Measurements from ENCODE around the gene CIAPIN1.

CIAPIN1 gene

DNA sequence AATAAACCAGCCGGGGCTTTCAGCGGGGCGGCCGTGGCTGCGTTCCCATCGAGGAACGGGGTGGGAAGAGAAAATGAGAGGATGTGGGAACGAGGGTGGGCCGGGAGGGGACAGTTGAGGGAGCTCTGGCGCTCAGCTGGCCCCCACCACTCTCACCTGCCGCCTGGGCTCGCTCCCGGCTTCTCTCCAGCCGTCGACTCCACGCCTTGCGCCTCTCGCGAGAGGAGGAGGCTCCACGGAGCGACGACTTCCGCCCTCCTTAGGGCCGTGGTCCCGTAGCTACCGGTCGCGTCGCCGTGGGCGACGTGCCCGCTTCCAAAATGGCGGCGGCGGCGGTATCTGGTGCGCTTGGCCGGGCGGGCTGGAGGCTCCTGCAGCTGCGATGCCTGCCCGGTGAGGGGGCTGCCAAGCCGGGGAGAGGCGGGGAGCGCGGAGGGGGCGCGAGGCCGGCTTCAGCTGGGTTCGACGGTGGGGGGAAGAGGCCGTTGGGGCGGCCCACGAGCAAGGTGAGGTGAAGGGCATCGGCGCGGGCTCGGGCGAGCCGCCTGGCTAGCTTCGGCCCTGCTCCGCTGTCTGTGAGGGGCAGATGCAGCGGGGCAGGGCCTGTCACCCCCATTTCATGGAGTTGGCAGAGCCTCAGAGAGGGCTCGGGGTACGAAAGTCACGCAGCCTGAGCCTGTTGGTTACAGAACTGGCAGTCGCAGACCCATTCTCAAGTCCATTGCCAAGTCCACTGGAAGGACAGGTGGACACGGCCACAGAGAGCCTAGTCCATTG, at the start of gene CIAPIN1, which contains the start of gene COQ9:
Gene CIAPIN1 (minus strand): TSS at position 200 of the 777 bp plus-strand sequence. CDS start 6,457 bp downstream, outside the sequence.
Gene COQ9 (plus strand): TSS at position 294 of the 777 bp plus-strand sequence. CDS start 27 bp downstream, at position 321.
- DNase-seq (ENCODE audit: low read depth): peak; percentile 86

DNA sequence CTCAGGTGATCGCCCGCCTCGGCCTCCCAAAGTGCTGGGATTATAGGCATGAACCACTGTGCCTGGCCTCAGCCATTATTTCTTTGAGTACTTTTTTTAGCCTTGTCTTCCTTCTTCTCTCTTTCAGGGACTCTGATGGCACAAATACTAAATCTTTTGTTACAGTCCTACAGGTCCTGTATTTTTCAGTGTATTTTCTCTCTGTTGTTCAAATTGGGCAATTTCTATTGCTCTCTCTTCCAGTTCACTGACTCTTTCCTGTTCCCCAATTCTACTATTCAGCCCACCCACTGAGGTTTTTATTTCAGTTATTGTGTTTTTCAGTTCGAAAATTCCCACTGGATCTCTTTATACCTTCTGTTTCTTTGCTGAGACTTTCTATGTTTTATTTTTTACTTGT, 46.6 kb upstream of the CIAPIN1 start:
- no peak for DNase-seq (ENCODE audit: low read depth)

- no peak for DNase-seq (ENCODE audit: low read depth)
Measured at GRCh38 chr16:57489229-57489628, 42.0 kb upstream of the CIAPIN1 start.

DNA sequence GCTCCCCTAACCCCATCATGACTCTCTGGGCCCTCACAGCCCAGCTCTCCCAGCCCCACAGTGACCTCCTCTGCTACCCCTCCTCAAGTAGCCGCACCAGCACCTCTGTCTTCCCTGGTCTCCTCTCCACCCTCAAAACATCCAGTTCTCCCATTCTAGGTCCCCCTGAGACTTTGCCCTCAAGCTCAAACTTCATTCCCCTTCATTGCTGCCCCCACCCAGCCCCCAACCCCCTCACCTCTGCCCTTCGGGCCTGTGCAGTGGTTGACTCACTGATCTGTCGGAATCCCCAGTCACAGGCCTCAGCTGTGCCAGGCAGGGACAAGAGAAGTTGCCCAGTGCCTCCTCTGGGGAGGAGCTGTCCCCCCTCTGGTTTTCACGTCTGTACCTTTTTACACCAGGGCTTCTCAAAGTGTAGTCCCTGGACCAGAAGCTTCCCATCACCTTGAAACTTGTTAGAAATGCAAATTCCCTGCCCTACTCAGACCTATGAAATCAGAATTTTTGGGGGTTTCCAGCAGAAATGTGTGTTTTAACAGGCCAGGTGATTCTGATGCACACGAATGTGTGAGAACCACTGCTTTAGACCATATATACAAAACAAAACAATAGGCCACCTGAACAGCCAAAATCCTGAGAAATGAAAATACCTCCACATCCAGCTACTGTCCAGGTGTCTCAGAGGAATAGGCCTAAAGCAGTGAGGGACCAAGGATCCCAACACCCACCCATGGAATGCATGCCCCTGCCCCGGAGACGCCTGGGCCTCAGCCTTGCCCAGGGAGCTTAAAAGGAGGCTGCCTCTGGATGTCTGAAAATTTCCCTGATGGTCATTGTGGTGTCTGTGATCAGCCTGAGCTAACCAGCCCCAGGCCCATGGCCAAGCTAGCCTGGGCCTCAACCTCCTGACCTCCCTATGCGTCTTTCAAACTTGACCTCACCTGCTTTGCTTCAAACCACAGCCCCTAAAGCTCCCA, 40.0 kb upstream of the CIAPIN1 start:
- no peak for DNase-seq (ENCODE audit: low read depth)

DNA sequence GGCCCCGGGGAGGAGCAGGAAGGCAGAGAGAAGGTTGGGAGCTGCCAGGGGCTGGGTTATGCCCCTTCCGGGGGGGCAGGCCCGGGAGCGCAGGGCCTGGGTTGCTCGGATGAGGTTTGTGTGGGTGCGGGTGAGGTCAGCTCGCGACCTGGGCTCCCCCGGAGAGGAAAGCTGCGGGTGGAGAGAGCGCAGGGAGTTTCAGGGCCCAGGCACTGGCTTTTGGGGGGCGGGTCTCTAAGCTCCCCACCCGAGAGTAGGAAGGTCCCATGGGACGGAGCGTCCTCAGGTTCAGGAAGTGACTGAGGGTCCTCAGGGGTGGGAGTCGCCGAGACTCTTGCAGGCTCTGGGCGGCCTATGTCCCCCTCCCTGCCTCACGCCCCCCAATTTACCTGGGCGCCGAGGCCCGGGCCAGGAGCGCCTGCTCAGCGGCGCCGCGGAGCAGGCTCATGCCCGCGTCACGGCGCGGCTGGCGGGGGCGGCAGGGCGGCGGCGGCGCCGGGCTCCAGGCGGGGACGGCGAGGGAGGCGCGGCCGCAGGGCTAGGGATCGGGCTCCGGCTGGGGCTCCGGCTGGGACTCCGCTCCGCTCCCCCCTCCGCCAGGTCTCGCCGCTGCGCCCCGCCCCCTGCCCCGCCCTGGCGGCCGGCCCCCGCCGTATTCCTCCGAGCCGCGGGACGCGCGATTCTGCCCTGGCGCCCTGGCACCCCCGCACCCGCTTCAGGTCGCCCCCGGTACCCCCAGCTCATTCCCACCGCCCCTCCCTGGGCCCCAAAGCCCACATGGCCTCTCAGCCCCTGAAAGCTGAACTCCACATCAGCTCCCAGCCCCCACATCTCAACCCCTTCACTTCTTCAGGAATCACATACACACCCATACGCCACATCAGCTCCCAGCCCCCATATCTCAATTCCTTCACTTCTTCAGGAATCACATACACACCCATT, 39.0 kb upstream of the CIAPIN1 start, which contains the start of gene DOK4:
Gene DOK4 (minus strand): TSS at position 578 of the 942 bp plus-strand sequence. CDS start 6,986 bp downstream, outside the sequence.
- DNase-seq (ENCODE audit: low read depth): no peak

DNA sequence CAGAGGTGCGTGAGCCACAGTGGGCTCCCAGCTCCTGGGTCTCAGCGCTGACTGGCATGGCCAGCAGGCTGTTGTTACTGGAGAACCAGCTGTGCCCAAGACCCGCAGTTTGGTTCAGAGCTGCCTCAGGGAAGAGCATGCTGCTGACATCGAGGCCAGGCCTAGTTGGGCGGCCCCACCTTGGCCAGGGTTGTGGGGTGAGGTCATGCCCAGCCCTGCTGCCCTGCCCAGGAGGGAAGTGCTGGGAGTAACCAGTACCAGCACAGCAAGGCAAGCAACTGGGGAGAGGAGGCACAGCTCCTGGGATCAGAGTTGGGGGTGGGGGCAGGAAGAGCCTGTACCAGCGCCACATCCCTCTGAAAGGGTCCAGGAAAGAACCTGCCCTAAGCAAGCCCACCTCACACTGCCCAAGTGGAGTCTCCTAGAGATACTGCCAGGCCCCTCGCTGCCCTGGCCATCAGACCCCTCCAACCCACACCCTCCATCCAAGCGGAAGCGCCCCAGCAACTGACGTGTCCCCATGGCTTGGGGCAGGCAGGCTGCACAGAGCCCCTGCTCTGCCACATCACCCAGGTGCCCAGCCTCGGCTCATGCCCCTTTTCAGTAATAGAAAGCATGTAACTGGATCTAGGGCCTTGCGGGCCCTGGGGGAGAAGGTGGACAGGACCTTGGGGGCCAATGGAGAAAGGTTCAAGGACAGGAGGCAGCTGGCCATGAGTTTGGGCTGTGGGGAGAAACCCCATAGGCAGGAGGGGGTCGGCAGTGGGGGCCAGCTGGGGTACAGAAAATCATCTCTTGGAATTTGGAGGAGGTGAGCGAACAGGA, 38.1 kb upstream of the CIAPIN1 start:
- DNase-seq (ENCODE audit: low read depth): no peak

DNA sequence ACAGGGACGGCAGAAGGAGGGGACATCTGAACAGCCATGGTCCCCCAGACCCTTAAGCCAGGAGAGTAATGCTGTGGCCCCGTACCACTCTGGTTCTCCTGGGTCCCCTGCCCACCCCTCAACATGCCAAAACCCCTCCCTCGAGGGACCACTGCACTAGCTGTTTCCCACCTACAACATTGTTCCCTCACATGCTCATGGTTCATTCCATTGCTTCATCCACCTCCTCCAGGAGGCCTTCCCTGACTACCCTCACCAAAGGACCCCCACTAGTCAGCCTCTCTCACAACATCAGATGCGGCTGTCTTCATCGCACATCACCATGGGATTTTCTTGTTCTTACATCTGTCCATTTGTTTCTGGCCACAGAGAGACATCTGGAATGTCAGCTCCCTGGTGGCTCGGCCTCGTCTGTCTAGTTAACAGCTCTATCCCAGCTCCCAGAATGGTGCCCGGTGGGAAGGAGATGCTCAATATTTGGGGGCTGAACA, 37.4 kb upstream of the CIAPIN1 start:
- DNase-seq (ENCODE audit: low read depth): no peak

GRCh38 chr16:57483725-57484514, 36.7 kb upstream of the CIAPIN1 start:
- DNase-seq (ENCODE audit: low read depth): no peak

DNA sequence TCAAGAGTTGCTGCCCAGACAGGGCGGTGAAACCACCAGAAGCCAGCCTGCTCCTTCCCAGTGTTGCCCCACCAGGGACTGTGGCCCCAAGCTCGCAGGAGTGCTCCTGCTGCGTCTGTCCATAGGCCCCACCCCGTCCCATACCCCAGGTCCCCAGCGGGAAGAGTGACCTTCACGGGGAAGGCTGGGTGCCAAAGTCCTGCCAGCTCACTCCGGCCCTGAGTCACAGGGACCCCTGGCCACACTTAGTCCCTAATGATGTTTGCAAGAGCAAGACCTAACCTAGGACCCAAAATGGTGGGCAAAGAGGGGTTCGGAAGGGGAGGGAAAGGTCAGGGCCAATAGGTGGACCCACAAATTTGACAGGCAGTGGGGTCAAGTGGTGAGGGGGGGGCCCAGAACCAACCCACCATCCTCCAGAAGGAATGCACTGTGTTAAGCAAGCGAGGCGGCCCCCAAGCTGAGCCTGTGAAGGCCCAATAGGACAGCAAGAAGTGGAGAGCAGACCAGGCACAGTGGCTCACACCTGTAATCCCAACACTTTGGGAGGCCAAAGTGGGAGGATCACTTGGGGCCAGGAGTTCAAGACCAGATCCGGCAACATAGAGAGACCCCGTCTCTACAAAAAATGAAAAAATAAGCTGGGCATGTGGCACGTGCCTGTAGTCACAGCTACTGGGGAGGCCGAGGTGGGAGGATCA, 35.8 kb upstream of the CIAPIN1 start:
- no peak for DNase-seq (ENCODE audit: low read depth)

GRCh38 chr16:57481421-57481820, 34.2 kb upstream of the CIAPIN1 start:
- DNase-seq (ENCODE audit: low read depth): no peak

- DNase-seq (ENCODE audit: low read depth): no peak
Measured at GRCh38 chr16:57480754-57481230, 33.6 kb upstream of the CIAPIN1 start.

DNA sequence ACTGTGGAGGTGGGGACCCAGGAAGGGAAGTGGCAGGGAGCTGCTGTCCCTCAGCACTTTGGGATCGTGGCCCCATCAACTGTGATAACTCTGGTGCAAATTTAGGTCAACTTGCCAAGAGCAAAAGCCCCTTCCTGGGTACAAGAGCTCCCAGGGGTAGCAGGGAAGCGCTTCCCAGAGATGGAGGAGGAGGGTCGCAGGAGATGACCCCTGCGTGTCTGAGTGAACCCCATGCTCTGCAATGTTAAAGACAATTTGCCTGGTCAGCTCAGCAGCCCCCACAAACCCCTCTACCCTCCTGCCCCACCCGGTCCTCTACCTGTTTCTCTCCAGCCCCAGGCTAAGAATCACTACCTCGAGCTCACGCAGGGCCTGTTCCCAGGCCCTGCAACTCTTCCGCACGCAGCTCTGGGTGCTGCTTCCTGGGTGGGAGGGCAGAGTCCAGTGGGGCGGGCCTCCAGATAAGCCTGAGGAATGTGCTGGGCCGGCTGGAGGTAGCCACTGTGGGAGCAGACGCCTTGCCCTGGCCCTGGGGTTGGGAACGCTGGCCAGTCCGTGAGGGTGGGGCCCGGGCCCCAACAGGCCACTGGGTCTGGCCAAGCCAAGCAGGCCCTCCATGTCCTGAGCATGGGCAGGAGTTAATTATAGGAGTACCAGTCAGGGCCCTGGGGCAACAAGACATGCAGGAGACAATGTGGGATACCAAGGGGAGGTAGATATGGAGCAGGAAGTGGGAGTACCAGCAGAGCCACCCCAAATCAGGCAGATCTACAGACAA, 33.0 kb upstream of the CIAPIN1 start:
- DNase-seq (ENCODE audit: low read depth): no peak

DNA sequence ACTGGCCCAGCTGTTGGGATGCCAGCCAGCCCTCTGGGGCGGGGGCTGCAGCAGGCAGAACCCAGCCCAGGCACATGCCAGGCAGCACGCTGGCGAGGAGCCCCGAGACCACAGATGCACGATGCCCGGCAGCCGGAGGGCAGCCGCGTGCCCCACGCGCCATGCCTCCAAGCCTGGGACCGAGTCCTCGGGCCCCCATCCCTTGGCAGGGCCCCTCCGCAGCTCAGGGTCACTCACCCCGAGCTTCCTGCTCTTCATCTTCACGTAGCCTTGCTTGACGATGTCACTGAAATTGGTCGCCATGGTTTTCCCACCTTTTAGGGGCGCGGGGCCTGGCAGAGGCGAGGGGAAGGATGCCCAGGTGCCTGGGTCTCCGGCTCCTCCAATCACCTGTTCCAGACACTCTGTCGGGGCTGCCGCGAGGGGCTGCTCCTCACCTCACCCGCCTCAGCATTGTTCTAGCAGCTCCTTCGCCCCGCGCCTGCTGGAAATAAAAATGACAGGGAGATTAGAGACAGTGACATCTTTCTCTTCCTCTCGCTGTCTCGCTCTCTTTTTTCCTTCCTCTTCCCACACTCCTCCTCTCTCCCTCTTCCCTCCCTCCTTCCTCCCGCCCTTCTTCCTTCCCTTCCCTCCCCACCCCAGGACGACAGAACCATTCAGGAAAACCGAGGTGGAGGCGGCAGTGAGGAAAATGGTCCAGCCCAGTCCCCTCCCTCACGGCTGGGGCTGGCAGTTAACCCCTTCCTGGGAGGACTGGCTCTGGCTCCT, 32.2 kb upstream of the CIAPIN1 start:
- no peak for DNase-seq (ENCODE audit: low read depth)

DNA sequence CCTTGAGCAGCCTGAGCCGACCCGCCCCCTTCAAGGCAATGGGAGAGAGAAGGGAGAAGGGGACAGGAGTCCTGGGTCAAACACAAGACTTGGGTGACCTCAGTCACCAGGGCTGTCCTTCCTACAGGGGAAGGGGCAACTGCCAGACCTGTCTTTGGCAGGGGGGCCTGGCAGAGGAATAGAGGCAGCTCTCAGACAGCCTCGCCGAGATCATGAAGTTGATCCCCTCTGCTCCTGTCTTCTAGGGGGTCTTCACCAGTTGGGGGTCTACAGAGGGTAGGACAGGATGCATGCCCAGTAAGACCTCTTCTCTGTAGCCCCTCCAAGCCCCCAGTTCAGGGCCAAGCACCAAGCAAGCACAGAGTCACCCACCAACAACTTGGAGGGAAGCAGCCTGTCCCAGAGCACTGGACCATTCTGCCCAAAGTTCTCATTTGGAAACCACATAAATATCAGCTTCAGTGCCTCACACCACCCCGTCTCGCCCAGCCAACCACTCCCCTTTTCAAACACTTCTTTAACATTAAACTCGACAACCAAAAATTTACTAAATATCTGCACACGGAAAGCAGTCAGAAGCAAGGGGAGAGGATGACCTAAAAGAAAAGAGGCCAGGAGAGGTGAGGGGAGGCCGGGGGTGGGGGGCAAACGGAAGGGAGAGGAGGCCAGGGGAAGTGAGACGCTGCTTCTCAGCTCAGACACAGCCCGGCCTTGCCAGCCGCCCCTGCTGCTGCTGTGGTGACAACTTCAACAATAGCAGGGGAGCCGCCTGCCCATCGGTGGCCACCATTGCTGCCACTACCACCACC, 31.4 kb upstream of the CIAPIN1 start:
- DNase-seq (ENCODE audit: low read depth): no peak

- DNase-seq (ENCODE audit: low read depth): no peak
Measured at GRCh38 chr16:57477531-57478202, 30.5 kb upstream of the CIAPIN1 start.

Data from CMK (cell line).